Measurements from ENCODE around the gene ANK3.

The ANK3 gene

DNA sequence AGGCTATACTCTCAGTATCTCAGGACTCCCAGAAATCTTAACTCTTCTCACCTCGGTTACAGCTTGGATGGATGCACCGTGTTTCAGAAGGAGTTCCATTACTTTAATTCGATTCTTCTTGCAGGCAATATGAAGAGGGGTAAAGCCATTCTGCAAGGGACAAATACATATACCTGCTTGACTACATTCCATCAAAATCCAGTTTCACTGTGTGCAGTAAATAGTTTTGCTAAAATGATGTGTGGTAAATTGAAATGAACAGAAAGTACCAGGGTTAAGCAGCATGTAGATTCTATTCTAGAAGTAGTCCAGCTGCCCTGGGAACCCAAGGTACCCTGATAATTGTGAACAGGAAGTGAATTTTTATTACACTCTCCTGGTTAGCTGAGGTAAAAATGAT lies 183.9 kb downstream of the ANK3 start:
- Histone ChIP-seq H3K4me3 (no peak overlapping the region), H3K27ac (no peak overlapping the region)

DNA sequence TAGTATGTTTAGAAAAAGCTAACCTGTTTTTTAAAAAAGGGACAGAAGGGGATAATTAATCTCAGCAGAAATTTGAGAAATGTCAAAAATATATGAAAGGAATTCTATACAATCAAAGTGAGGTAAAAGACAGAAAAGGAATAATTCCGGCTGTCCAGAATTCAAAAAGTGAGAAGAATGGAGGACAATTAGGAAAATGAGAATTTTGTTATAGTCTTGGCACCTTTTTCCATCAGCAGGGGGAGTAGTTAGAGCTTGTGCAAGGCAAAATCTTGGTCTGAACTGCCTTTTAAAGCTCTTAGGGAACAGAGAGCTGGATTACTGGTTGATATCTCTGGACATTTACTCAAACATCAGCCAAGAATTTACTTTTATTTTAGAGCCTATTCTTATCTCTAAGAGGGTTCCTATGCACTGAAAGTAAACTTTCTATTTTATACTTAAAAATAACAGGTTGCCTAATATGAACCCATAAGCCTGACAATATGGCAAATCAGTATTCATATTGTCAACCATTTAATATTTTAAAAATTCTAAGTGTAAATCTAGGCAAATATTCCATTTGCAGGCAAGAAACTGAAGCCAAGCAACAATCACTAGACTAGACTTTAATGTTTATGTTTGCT lies 185.6 kb downstream of the ANK3 start:
- no peak overlapping the region for H3K27ac ChIP-seq

DNA sequence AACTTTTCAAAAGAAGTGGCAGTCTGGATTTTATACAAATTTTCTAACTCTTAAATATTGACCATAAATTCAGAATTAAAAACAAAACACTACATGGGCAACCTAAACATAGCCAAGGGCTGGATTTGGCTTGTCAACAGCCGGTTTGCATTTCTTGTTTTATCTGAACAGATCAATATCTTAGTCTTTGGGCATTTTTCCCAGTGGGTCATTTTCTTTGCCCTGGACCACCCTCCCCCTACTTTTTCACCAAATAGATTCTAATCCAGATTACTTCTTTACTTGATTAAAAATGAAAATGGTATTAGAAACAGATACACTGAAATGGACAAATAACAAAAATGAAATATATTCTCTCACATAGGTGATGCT lies 189.0 kb downstream of the ANK3 start:
- H3K4me3 ChIP-seq: no peak overlapping the region

More for the DNA sequence above, 185.6 kb downstream of the ANK3 start:
- no peak overlapping the region for H3K4me3 ChIP-seq

GRCh38 chr10:60200012-60200681 lies 189.5 kb downstream of the ANK3 start:
- H3K4me3 ChIP-seq: no peak overlapping the region
- no peak overlapping the region for H3K27ac ChIP-seq

More for the DNA sequence above, 189.0 kb downstream of the ANK3 start:
- H3K27ac ChIP-seq: no peak overlapping the region

- H3K4me3 ChIP-seq: no peak overlapping the region
- H3K27ac ChIP-seq: no peak overlapping the region
Measured at GRCh38 chr10:60197206-60197605, 192.5 kb downstream of the ANK3 start.

DNA sequence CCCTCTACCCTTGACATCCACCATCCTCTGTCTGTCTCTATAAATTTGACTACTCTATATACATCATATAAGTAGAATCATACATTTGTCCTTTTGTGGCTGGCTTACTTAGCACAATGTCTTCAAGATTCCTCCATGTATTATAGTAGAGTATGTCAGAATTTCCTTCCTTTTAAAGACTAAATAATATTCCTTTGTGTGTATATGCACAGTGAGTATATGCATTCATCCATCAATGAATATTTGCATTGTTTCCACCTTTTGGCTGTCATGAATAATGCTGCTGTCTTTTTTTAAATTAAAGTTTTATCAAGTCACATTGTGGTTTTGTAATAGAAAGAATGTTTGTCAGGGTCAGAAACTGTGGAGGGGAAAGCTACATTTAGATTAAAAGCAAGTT lies 195.3 kb downstream of the ANK3 start:
- no peak overlapping the region for H3K4me3 ChIP-seq
- no peak overlapping the region for H3K27ac ChIP-seq

DNA sequence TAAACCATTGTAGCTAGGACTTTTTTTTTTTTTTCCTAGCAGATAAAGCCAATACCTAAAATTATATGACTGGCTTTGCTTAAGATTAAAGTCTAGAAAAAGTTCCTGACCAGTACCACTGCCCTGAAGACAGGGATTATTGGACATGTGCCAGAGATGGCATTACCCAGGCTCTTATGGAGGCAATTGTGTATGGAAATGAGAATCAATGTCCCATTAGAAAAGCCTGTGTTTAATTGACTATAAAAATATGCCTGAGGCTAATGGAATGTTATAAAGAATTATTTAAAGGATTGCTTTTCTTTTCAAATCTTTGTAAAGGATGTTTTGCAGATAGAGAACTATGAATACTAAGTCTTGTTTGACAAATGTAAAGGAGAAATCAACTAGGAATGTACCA lies 196.7 kb downstream of the ANK3 start:
- no peak overlapping the region for H3K27ac ChIP-seq

GRCh38 chr10:60189861-60190475 lies 199.7 kb downstream of the ANK3 start:
- H3K4me3 ChIP-seq: no peak overlapping the region
- no peak overlapping the region for H3K27ac ChIP-seq

More for the DNA sequence above, 196.7 kb downstream of the ANK3 start:
- no peak overlapping the region for H3K4me3 ChIP-seq

DNA sequence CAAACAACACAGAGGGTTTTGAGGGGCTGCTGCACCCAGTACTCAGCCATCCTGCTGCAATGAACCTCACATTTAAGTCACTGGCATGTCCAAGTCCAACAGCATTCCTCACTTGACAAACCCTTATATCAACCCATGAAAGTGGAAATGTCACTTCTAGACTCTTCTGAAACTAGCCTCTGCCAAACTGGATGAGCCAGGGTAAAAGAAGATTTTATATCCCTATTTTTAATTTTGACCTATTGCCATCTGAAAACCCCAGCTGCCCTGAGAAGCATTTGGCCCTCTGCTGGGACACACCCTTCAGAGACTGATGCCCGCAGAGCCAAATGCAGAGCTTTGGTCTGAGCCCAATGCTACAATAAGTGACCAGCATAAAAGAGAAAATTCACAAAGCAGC lies 201.1 kb downstream of the ANK3 start:
- no peak overlapping the region for H3K27ac ChIP-seq

GRCh38 chr10:60187691-60188090 lies 202.0 kb downstream of the ANK3 start:
- no peak overlapping the region for H3K4me3 ChIP-seq
- no peak overlapping the region for H3K27ac ChIP-seq

More for the DNA sequence above, 201.1 kb downstream of the ANK3 start:
- H3K4me3 ChIP-seq: no peak overlapping the region

DNA sequence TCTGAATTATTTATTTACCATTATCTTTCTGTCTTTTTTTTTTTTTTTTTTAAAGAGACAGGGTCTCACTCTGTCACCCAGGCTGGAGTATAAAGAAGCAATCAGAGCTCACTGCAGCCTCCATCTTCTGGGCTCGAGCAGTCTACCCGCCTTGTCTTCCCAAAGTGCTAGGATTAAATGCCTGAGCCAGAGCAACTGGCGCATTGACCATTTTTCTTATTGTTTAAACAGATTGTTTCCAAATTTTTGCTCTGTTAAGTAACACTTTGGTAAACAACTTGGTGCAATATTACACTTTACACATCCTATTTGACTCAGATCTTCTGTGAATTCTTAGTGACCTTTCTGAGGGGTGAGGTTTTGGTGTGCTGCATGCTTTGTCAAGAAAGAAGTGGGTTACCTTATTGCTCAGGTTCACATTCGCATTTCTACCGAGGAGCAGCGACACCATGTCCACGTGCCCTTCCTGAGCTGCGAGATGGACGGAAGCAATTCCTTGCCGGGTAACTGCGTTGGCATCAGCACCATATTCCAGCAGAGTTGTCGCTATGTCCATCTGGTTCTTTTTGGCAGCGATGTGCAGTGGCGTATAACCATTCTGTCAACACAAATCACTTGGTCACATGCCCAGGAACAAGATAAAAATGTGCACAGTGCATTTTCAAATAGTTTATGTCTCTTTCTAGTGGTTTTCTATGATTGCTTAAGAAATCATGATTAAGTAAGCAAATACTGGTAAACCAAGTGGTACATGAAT lies 203.2 kb downstream of the ANK3 start:
- Histone ChIP-seq H3K4me3 (no peak overlapping the region), H3K27ac (no peak overlapping the region)

GRCh38 chr10:60185421-60185820 lies 204.3 kb downstream of the ANK3 start:
- Histone ChIP-seq H3K27ac (peak overlapping the region in 2 of 21 experiments; percentile 11 to 32), H3K4me3 (no peak overlapping the region)

- Histone ChIP-seq H3K27ac (no peak overlapping the region), H3K4me3 (no peak overlapping the region)
Measured at GRCh38 chr10:60182691-60183090, 207.0 kb downstream of the ANK3 start.

- Histone ChIP-seq H3K4me3 (no peak overlapping the region), H3K27ac (no peak overlapping the region)
Measured at GRCh38 chr10:60176925-60177324, 212.8 kb downstream of the ANK3 start.

GRCh38 chr10:60175441-60175971 lies 214.2 kb downstream of the ANK3 start:
- no peak overlapping the region for H3K27ac ChIP-seq
- no peak overlapping the region for H3K4me3 ChIP-seq

- Histone ChIP-seq H3K27ac (peak overlapping the region in 8 of 21 experiments; percentile 2 to 70 (median 22)), H3K4me3 (no peak overlapping the region)
Measured at GRCh38 chr10:60172363-60172990, 217.2 kb downstream of the ANK3 start.

DNA sequence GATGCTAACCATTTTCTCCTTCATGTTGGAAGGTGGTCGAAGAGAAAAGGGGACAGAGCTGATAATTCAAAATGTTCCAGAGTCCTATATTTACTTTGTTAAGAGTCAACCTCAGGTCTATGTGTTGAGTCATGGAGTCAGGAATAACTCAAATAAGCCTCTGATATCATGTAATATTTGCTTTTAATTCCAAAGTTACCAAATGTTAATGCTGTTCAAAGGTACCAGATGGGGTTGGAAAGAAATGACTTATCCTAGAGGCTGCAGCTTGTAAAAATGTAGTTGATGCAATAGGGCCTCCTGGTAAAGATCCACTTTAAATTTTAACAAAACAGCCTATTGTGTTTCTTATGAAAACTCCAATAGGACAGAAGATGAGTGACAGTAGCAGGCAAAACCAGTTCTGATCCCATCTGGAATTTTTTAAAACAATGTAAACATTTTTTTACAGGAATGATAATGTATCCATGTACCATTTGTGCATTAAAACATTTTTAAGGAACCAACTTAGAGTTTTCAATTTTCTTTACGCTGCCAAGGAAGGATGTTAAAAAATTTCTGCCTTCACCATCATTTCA lies 218.2 kb downstream of the ANK3 start:
- Histone ChIP-seq H3K27ac (peak overlapping the region in 3 of 21 experiments; percentile 13 to 70 (median 43)), H3K4me3 (no peak overlapping the region)

DNA sequence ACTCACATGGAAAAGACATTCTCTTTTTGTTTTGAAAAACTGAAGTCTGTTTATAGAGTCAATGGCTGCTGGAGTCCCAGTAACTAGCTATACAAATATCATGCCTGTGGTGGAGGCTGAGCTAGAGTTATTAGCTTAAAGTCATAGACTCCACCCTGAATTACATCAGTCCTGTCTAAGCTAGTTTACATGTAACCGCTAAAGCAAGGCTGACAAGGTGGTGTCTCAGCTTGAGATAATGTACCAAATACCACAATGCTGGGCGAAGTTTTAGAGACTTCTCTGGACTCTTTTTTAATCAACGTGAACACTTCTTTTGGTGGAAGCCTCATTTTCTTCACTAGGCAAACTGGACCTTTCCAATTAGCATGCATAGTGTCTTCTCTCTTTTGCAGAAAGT lies 219.4 kb downstream of the ANK3 start:
- H3K4me3 ChIP-seq: no peak overlapping the region
- H3K27ac ChIP-seq: peak overlapping the region in 3 of 21 experiments; percentile 5 to 70 (median 7)

DNA sequence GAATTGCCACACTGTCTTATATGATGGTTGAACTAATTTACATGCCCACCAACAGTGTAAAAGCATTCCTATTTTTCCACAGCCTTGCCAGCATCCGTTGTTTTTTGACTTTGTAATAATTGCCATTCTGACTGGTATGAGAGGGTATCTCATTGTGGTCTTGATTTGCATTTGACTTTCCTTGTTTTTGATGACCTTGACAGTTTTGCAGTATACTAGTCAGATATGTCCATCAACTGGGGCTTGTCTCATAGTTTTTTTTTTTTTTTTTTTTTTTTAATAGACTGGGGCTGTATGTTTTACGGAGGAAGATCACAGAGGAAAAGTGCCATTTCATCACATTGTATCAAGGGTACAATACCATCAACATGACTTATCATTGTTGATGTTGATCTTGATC lies 220.6 kb downstream of the ANK3 start:
- H3K27ac ChIP-seq: no peak overlapping the region
- H3K4me3 ChIP-seq: no peak overlapping the region
